Thyroid gland (tissue), 4 donors: ENCODE measurements around the gene RBL2. TPM values are rescaled to one million over a fixed set of nuclear protein-coding genes. Genes with fewer than 3 reads are reported as not detected.

Experiments used
- DNase-seq, 2 donors: peaks; one replicate each; pipeline ENCODE4 v3.0.0-alpha.2; 2019
- H3K27ac ChIP-seq, 3 donors: fragments of 200-600 bp; sonication (generic); 1 replicate in 2 of 3; 2 replicates in 1 of 3; pipeline ENCODE4 v1.5.1; 2016 to 2019; ENCODE audit warnings: mild to moderate bottlenecking in 1 of 3, moderate library complexity in 1 of 3
- H3K27me3 ChIP-seq: fragments of 200-600 bp; sonication (generic); one replicate; pipeline ENCODE4 v1.5.1; 2019
- H3K36me3 ChIP-seq, 2 donors: fragments of 200-600 bp; sonication (generic); one replicate each; pipeline ENCODE4 v1.5.1; 2016 to 2019
- H3K4me1 ChIP-seq, 2 donors: fragments of 200-600 bp; sonication (generic); one replicate each; pipeline ENCODE4 v1.5.1; 2017 to 2019
- H3K4me3 ChIP-seq, 3 donors: fragments of 200-600 bp; sonication (generic); replicated peaks in 1 of 3; 1 replicate in 2 of 3; 2 replicates in 1 of 3; pipeline ENCODE4 v1.5.1; 2016; ENCODE audit warnings: mild to moderate bottlenecking in 1 of 3
- H3K9me3 ChIP-seq: fragments of 200-600 bp; sonication (generic); one replicate; pipeline ENCODE4 v1.5.1; 2017
- POLR2A ChIP-seq, 2 donors: fragments of 450-650 bp; IDR thresholded peaks; one replicate each; pipeline ENCODE4 v1.6.1; 2017; ENCODE audit warnings: antibody characterized with exemption in 2 of 2, mild to moderate bottlenecking in 2 of 2, moderate library complexity in 1 of 2
- WGBS, 2 donors: methylation state at CpG; one replicate each; pipeline ENCODE4 v1.1.5; 2017; 5-methylcytosine and 5-hydroxymethylcytosine counted together
- intact Hi-C: fragments of 100-400 bp; cut with DNase I; formaldehyde crosslinking; loops from one replicate; pipeline ENCODE4 v1.15.1; 2023
- total RNA-seq, 4 donors: library from RNA; depleted of rRNA; stranded (reverse); fragments of >200 nt; gene quantifications; one replicate each; pipeline ENCODE4 v1.2.3, GENCODE V29; 2016
- TF ChIP-seq, protein P1 (sequence below), 6 experiments: fragments of 200-600 bp in 3 of 6; fragments of 450-650 bp in 3 of 6; sonication (generic) in 3 of 6; IDR thresholded peaks; one replicate each; pipeline ENCODE4 v1.5.1; 2016 to 2019; ENCODE audit warnings: antibody characterized with exemption in 6 of 6, mild to moderate bottlenecking in 2 of 6, inconsistent platforms in 1 of 6, moderate library complexity in 1 of 6

RBL2 gene
- total RNA-seq, 4 donors from 2014 or later, result 110 to 166 (median 145) TPM

DNA sequence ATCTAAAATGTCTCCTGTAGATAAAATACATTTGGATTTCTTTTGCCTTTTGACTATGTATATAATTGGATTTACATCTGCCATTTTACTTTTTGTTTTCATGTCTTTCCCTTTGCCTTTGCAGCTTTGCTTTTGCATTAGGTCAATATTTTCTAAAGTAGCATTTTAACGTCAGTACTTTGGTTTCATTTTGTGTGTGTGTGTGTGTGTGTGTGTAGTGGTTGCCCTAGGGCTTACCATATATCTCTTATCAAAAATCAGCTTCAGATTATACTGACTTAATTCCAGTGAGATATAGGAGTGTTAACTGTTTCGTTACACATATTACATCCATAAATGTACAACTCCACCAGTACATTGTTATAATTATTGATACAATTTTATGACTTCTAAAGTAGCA, 42.6 kb downstream of the RBL2 start:
- Histone ChIP-seq H3K27ac (no peak overlapping the region), H3K9me3 (no peaks in the 10 kb centered on the region), H3K4me1 (no peaks in the 10 kb centered on the region), H3K4me3 (no peak overlapping the region), H3K27me3 (no peaks in the 10 kb centered on the region), H3K36me3 (peaks cover 32 to 41% of the 10 kb centered on the region in 2 donors)
- TF ChIP-seq, protein P1, sequence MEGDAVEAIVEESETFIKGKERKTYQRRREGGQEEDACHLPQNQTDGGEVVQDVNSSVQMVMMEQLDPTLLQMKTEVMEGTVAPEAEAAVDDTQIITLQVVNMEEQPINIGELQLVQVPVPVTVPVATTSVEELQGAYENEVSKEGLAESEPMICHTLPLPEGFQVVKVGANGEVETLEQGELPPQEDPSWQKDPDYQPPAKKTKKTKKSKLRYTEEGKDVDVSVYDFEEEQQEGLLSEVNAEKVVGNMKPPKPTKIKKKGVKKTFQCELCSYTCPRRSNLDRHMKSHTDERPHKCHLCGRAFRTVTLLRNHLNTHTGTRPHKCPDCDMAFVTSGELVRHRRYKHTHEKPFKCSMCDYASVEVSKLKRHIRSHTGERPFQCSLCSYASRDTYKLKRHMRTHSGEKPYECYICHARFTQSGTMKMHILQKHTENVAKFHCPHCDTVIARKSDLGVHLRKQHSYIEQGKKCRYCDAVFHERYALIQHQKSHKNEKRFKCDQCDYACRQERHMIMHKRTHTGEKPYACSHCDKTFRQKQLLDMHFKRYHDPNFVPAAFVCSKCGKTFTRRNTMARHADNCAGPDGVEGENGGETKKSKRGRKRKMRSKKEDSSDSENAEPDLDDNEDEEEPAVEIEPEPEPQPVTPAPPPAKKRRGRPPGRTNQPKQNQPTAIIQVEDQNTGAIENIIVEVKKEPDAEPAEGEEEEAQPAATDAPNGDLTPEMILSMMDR (IDR thresholded peaks at IDR 0.05), result no peak
- no peak for TF ChIP-seq POLR2A (IDR thresholded peaks at IDR 0.05)
- WGBS, 2 donors, result 94 to 95% methylated on average over 2 of the region's 2 CpGs
- DNase-seq, result no peak
- intact Hi-C loops, result no loop called here

DNA sequence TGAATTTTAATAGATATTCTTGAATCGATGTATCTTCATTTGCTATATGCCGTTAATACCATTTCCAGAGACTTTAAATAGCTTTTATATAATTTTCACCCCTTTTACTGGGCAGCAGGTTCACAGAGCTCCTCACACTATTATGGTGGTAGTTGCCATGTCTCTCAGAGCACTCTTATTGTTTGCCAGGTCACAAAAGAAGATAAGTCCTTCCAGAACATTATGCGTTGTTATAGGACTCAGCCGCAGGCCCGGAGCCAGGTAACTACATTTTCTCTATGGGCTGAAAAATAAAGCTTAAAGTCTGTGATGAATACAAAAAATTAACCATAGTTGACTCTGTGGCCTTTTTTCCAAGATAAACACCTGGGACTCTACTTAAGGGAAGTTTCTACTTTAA, 44.7 kb downstream of the RBL2 start:
- H3K27me3 ChIP-seq, result no peaks in the 10 kb centered on the region
- DNase-seq, result no peak
- 97 to 98% methylated on average over 5 of the region's 5 CpGs for WGBS, 2 donors
- intact Hi-C loops, result no loop called here
- H3K36me3 ChIP-seq, result peaks cover 43 to 52% of the 10 kb centered on the region in 2 donors
- no peaks in the 10 kb centered on the region for H3K9me3 ChIP-seq
- no peak overlapping the region for H3K4me3 ChIP-seq
- H3K4me1 ChIP-seq, result no peaks in the 10 kb centered on the region
- TF ChIP-seq, protein P1 (IDR thresholded peaks at IDR 0.05), result no peak
- H3K27ac ChIP-seq, result no peak overlapping the region

DNA sequence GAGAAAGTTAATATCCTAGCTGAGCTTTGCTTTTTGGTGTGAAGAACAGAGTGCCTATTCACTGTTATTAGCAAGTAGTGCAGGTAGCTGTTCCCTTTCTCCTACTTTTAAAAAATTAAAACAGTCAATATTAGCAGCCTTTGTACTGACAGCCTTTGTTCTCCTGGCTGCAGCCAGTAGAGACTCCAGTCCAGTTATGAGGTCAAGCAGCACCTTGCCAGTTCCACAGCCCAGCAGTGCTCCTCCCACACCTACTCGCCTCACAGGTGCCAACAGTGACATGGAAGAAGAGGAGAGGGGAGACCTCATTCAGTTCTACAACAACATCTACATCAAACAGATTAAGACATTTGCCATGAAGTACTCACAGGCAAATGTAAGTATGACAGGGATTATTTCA, 46.1 kb downstream of the RBL2 start:
- no peaks in the 10 kb centered on the region for H3K27me3 ChIP-seq
- H3K36me3 ChIP-seq, result peaks cover 43 to 56% of the 10 kb centered on the region in 2 donors
- no peak for DNase-seq
- H3K4me3 ChIP-seq, result no peak overlapping the region
- no peaks in the 10 kb centered on the region for H3K9me3 ChIP-seq
- WGBS, 2 donors, result 100% methylated on average over 1 of the region's 1 CpG
- TF ChIP-seq, protein P1 (IDR thresholded peaks at IDR 0.05), result no peak
- TF ChIP-seq POLR2A (IDR thresholded peaks at IDR 0.05), result no peak
- no peaks in the 10 kb centered on the region for H3K4me1 ChIP-seq
- intact Hi-C loops, result no loop called here
- H3K27ac ChIP-seq, result no peak overlapping the region

DNA sequence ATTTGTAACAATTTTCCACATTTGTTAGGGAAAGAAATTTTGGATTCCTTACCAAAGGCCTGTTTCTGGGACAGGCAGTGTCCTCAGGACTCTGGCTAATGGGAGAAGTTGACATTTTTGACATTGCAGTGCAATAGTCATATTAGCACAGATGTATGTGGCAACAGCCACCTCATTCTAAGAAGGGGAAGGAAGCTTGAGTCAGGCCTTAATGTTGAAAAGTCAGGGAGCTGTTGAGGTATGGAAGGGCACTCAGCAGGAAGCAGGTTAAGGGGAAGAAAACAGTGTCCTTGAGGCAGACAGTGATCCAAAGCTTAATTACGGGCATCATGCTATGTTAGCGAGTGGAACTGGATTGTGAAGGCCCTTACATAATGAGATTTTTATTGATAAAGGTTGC, 47.9 kb downstream of the RBL2 start:
- Histone ChIP-seq H3K4me1 (no peaks in the 10 kb centered on the region), H3K36me3 (peaks cover 44 to 56% of the 10 kb centered on the region in 2 donors), H3K9me3 (no peaks in the 10 kb centered on the region), H3K27ac (no peak overlapping the region), H3K27me3 (no peaks in the 10 kb centered on the region), H3K4me3 (no peak overlapping the region)
- TF ChIP-seq, protein P1 (IDR thresholded peaks at IDR 0.05), result no peak
- TF ChIP-seq POLR2A (IDR thresholded peaks at IDR 0.05), result no peak
- intact Hi-C loops, result no loop called here
- no peak for DNase-seq
- 97% methylated on average over 2 of the region's 2 CpGs for WGBS, 2 donors

DNA sequence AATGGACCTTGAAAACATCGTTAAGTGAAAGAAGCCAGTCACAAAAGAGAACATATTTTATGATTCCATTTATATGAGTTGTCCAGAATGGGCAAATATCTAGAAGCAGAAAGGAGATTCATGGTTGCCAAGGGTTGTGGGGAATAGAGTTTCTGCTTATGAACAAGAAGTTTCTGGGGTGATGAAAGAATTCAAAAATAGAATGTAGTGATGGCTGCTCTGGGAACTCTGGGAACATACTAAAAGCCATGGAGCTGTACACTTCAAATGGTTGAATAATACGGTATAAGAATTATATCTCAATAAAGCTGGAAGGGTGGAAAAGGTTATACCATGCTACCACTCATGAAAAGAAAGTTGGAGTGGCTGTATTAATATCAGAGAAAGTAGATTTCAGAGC, 50.3 kb downstream of the RBL2 start:
- Histone ChIP-seq H3K9me3 (no peaks in the 10 kb centered on the region), H3K4me3 (no peak overlapping the region), H3K4me1 (no peaks in the 10 kb centered on the region), H3K27ac (no peak overlapping the region), H3K36me3 (peaks cover 35 to 41% of the 10 kb centered on the region in 2 donors), H3K27me3 (no peaks in the 10 kb centered on the region)
- no peak for TF ChIP-seq POLR2A (IDR thresholded peaks at IDR 0.05)
- intact Hi-C loops, result no loop called here
- WGBS, 2 donors, result 96 to 97% methylated on average over 2 of the region's 2 CpGs
- DNase-seq, result no peak

DNA sequence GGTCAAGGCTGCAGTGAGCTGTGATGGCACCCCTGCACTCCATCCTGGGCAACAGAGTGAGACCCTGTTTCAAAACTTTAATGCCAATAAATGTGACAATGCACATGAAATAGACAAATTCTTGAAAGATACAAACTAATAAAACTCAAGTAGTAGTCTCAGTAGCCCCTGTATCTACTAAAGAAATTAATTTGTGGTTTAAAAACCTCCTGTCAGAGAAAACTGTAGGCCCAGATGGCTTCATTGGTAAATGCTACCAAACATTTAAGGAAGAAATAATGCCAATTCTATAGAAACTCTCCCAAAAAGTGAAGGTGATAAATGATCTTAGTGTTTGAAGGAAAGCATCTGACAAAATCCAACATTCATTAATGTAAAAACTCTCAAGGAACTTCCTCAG, 52.0 kb downstream of the RBL2 start:
- H3K27me3 ChIP-seq, result no peaks in the 10 kb centered on the region
- H3K9me3 ChIP-seq, result no peaks in the 10 kb centered on the region
- TF ChIP-seq, protein P1 (IDR thresholded peaks at IDR 0.05), result no peak
- TF ChIP-seq POLR2A (IDR thresholded peaks at IDR 0.05), result no peak
- H3K27ac ChIP-seq, result no peak overlapping the region
- no peak overlapping the region for H3K4me3 ChIP-seq
- no peak for DNase-seq
- H3K36me3 ChIP-seq, result peaks cover 29 to 34% of the 10 kb centered on the region in 2 donors
- H3K4me1 ChIP-seq, result no peaks in the 10 kb centered on the region
- intact Hi-C loops, result no loop called here
